ENCODE results near the gene OR8B12. TPM values are rescaled to one million over a fixed set of nuclear protein-coding genes. Genes with fewer than 3 reads are reported as not detected.

Gene OR8B12
- total RNA-seq, 2 experiments from 2014 or later, result not detected

- Histone ChIP-seq H3K4me1 (ENCODE audit: insufficient read depth, low read length) (no peaks in the 10 kb centered on the region), H3K9me3 (ENCODE audit: control insufficient read depth in 1 of 2, insufficient read depth in 1 of 2, low read length in 2 of 2) (no peaks in the 10 kb centered on the region), H3K4me3 (ENCODE audit: low read length) (no peak overlapping the region), H3K27ac (ENCODE audit: low read depth in 1 of 2, low read length in 2 of 2) (no peak overlapping the region), H3K27me3 (ENCODE audit: control insufficient read depth in 1 of 2, insufficient read depth in 2 of 2, low read length in 2 of 2) (peaks cover 4 to 7% of the 10 kb centered on the region in 2 experiments), H3K36me3 (ENCODE audit: insufficient read depth, low read length) (no peaks in the 10 kb centered on the region)
- ChIA-PET POLR2A (no interaction called here), CTCF (no interaction called here)
- intact Hi-C loops (cut with DNase I, micrococcal nuclease), result no loop called here
- H3K27ac Mint-ChIP-seq, result no peak overlapping the region
- H3K36me3 Mint-ChIP-seq (ENCODE audit: low read depth), result no peaks in the 10 kb centered on the region
- H3K9me3 Mint-ChIP-seq, result peaks cover 4% of the 10 kb centered on the region
- no peak overlapping the region for H3K4me3 Mint-ChIP-seq
- TF ChIP-seq, protein P1, sequence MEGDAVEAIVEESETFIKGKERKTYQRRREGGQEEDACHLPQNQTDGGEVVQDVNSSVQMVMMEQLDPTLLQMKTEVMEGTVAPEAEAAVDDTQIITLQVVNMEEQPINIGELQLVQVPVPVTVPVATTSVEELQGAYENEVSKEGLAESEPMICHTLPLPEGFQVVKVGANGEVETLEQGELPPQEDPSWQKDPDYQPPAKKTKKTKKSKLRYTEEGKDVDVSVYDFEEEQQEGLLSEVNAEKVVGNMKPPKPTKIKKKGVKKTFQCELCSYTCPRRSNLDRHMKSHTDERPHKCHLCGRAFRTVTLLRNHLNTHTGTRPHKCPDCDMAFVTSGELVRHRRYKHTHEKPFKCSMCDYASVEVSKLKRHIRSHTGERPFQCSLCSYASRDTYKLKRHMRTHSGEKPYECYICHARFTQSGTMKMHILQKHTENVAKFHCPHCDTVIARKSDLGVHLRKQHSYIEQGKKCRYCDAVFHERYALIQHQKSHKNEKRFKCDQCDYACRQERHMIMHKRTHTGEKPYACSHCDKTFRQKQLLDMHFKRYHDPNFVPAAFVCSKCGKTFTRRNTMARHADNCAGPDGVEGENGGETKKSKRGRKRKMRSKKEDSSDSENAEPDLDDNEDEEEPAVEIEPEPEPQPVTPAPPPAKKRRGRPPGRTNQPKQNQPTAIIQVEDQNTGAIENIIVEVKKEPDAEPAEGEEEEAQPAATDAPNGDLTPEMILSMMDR (IDR thresholded peaks at IDR 0.05), result no peak
- DNase-seq (no peak), ATAC-seq (ENCODE audit: poor library complexity) (no peak)
- H3K4me1 Mint-ChIP-seq (ENCODE audit: low read depth), result no peaks in the 10 kb centered on the region
- H3K27me3 Mint-ChIP-seq, result peaks cover 60% of the 10 kb centered on the region
Observed at GRCh38 chr11:124533626-124534025, 9.8 kb downstream of the OR8B12 start.

DNA sequence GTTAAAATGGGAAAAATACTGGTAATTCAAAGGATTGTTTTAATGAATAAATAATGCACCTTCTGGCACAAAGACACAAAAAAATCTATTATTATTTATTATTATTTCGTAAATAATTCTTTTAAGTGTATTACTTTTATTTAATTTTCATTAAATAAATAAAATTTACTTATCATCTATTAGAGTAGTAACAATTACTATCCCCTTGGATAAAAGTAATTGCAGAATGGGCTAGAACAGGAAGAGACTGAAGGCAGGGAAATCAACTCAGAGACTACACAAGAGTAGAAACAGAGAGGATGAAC is 23.0 kb downstream of the OR8B12 start:
- Mint-ChIP-seq H3K9me3 (no peaks in the 10 kb centered on the region), H3K27me3 (peaks cover 3% of the 10 kb centered on the region), H3K4me3 (no peak overlapping the region), H3K4me1 (ENCODE audit: low read depth) (no peaks in the 10 kb centered on the region), H3K36me3 (ENCODE audit: low read depth) (no peaks in the 10 kb centered on the region), H3K27ac (no peak overlapping the region)
- Histone ChIP-seq H3K4me3 (ENCODE audit: low read length) (no peak overlapping the region), H3K4me1 (ENCODE audit: insufficient read depth, low read length) (no peaks in the 10 kb centered on the region), H3K36me3 (ENCODE audit: insufficient read depth, low read length) (no peaks in the 10 kb centered on the region), H3K27me3 (ENCODE audit: control insufficient read depth in 1 of 2, insufficient read depth in 2 of 2, low read length in 2 of 2) (no peaks in the 10 kb centered on the region), H3K9me3 (ENCODE audit: control insufficient read depth in 1 of 2, insufficient read depth in 1 of 2, low read length in 2 of 2) (peaks cover 0 to 4% of the 10 kb centered on the region in 2 experiments), H3K27ac (ENCODE audit: low read depth in 1 of 2, low read length in 2 of 2) (no peak overlapping the region)
- ChIA-PET CTCF (no interaction called here), POLR2A (no interaction called here)
- intact Hi-C loops (cut with DNase I, micrococcal nuclease), result no loop called here
- ATAC-seq (ENCODE audit: poor library complexity) (no peak), DNase-seq (no peak)
- TF ChIP-seq, protein P1 (IDR thresholded peaks at IDR 0.05), result no peak

DNA sequence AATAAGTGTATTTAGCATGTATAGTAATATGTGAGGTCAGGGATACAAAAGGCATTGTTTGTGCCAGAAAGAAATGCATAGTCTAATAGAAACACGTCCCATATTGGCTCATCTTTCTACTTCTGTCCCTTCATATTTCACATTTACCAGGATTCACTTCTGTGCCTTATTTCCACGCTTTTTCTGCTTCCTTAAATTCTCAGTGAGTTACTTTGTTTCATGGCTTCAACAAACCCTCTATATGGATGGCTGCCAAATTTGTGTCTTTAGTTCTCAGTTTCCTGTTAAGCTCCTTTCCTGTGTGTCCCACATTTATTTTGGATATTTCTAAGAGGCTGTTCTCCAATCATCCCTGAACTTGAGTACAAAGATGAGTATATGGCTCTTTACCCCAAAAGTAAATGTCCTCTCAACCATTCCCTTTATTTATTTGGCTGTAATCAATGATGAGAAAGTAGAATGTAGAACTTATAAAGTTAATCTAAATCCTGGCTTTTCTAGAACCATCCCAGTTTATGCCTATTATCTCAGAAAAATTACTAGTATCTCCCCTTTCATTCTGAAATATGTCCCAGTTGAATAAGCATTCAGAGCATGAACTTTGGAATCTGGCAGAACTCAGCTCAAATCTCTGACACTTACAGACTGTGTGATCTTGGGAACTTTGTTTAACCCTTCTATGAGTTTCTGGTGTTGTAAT is 23.5 kb downstream of the OR8B12 start:
- peaks cover 6% of the 10 kb centered on the region for H3K27me3 Mint-ChIP-seq
- Histone ChIP-seq H3K27ac (ENCODE audit: low read depth in 1 of 2, low read length in 2 of 2) (no peak overlapping the region), H3K27me3 (ENCODE audit: control insufficient read depth in 1 of 2, insufficient read depth in 2 of 2, low read length in 2 of 2) (no peaks in the 10 kb centered on the region), H3K36me3 (ENCODE audit: insufficient read depth, low read length) (no peaks in the 10 kb centered on the region), H3K4me1 (ENCODE audit: insufficient read depth, low read length) (no peaks in the 10 kb centered on the region), H3K9me3 (ENCODE audit: control insufficient read depth in 1 of 2, insufficient read depth in 1 of 2, low read length in 2 of 2) (peaks cover 0 to 4% of the 10 kb centered on the region in 2 experiments), H3K4me3 (ENCODE audit: low read length) (no peak overlapping the region)
- no peak overlapping the region for H3K4me3 Mint-ChIP-seq
- intact Hi-C loops (cut with DNase I, micrococcal nuclease), result no loop called here
- DNase-seq (no peak), ATAC-seq (ENCODE audit: poor library complexity) (no peak)
- ChIA-PET POLR2A (no interaction called here), CTCF (no interaction called here)
- TF ChIP-seq, protein P1 (IDR thresholded peaks at IDR 0.05), result no peak
- H3K4me1 Mint-ChIP-seq (ENCODE audit: low read depth), result no peaks in the 10 kb centered on the region
- no peaks in the 10 kb centered on the region for H3K9me3 Mint-ChIP-seq
- H3K27ac Mint-ChIP-seq, result no peak overlapping the region
- no peaks in the 10 kb centered on the region for H3K36me3 Mint-ChIP-seq (ENCODE audit: low read depth)

Measured in CD4-positive, alpha-beta T cell (primary cell).